Neural progenitor cell (in vitro differentiated cells): ENCODE results near the gene ZNF81. TPM values are rescaled to one million over a fixed set of nuclear protein-coding genes. Genes with fewer than 3 reads are reported as not detected.

Source experiments
- DNase-seq: peaks from one replicate; pipeline ENCODE4 v3.0.0-alpha.2; 2016; ENCODE audit warnings: low spot score
- H2AFZ ChIP-seq: fragments of 200-600 bp; sonication (generic); replicated peaks from 2 replicates; pipeline ENCODE4 v1.6.1; 2016; ENCODE audit warnings: antibody characterized with exemption
- H3F3A ChIP-seq: fragments of 200-600 bp; sonication (generic); 2 replicates; pipeline ENCODE4 v1.6.1; 2016; ENCODE audit warnings: antibody characterized with exemption, low read depth
- H3K27ac ChIP-seq: fragments of 200-600 bp; sonication (generic); 2 replicates; pipeline ENCODE4 v1.5.1; 2016; ENCODE audit warnings: mild to moderate bottlenecking
- H3K27me3 ChIP-seq: fragments of 200-600 bp; sonication (generic); 2 replicates; pipeline ENCODE4 v1.6.1; 2016; ENCODE audit warnings: mild to moderate bottlenecking, moderate library complexity
- H3K36me3 ChIP-seq: fragments of 200-600 bp; sonication (generic); 2 replicates; pipeline ENCODE4 v1.5.1; 2016
- H3K4me1 ChIP-seq: fragments of 200-600 bp; sonication (generic); 2 replicates; pipeline ENCODE4 v1.6.1; 2016; ENCODE audit warnings: mixed run types
- H3K4me2 ChIP-seq: fragments of 200-600 bp; sonication (generic); 2 replicates; pipeline ENCODE4 v1.6.1; 2016
- H3K4me3 ChIP-seq: fragments of 200-600 bp; sonication (generic); 2 replicates; pipeline ENCODE4 v1.5.1; 2016
- H3K79me2 ChIP-seq: fragments of 200-600 bp; sonication (generic); 2 replicates; pipeline ENCODE4 v1.6.1; 2016; ENCODE audit warnings: low read depth
- H3K9ac ChIP-seq: fragments of 200-600 bp; sonication (generic); 2 replicates; pipeline ENCODE4 v1.6.1; 2016
- H3K9me3 ChIP-seq: fragments of 200-600 bp; sonication (generic); 2 replicates; pipeline ENCODE4 v1.5.1; 2016; ENCODE audit warnings: low read depth
- H4K20me1 ChIP-seq: fragments of 200-600 bp; sonication (generic); 2 replicates; pipeline ENCODE4 v1.6.1; 2016; ENCODE audit warnings: low read depth
- H3K27ac Mint-ChIP-seq: 3 replicates; pipeline ENCODE4 v1.8.0; 2021; ENCODE audit warnings: mixed read lengths
- H3K27me3 Mint-ChIP-seq: 2 replicates; pipeline ENCODE4 v1.8.0; 2022; ENCODE audit warnings: low read depth, mild to moderate bottlenecking, inconsistent platforms, moderate library complexity, mixed read lengths; ENCODE audit not compliant: insufficient read depth
- H3K36me3 Mint-ChIP-seq: 3 replicates; pipeline ENCODE4 v1.8.0; 2021; ENCODE audit warnings: mixed read lengths
- H3K4me1 Mint-ChIP-seq: 3 replicates; pipeline ENCODE4 v1.8.0; 2021; ENCODE audit warnings: mixed read lengths
- H3K4me3 Mint-ChIP-seq: 3 replicates; pipeline ENCODE4 v1.8.0; 2021; ENCODE audit warnings: mild to moderate bottlenecking, moderate library complexity, mixed read lengths
- H3K9me3 Mint-ChIP-seq: 3 replicates; pipeline ENCODE4 v1.8.0; 2020; ENCODE audit warnings: mixed read lengths
- EZH2 ChIP-seq: fragments of 200-600 bp; sonication (generic); IDR thresholded peaks from 2 replicates; pipeline ENCODE4 v1.6.1; 2017; ENCODE audit warnings: antibody characterized with exemption, mild to moderate bottlenecking, moderate library complexity
- EZH2phosphoT487 ChIP-seq: fragments of 200-600 bp; sonication (generic); IDR thresholded peaks from 2 replicates; pipeline ENCODE4 v1.6.1; 2017; ENCODE audit warnings: antibody characterized with exemption
- total RNA-seq: library from RNA; depleted of rRNA; stranded (reverse); fragments of >200 nt; gene quantifications from 2 replicates; pipeline ENCODE4 v1.2.3, GENCODE V29; 2015; ENCODE audit warnings: low replicate concordance
- TF ChIP-seq, protein P1 (sequence below): fragments of 200-600 bp; sonication (generic); IDR thresholded peaks from 2 replicates; pipeline ENCODE4 v1.5.1; 2017; ENCODE audit warnings: antibody characterized with exemption, mild to moderate bottlenecking

Gene ZNF81
- total RNA-seq, 1 donor from 2014 or later: 5.1 TPM

DNA sequence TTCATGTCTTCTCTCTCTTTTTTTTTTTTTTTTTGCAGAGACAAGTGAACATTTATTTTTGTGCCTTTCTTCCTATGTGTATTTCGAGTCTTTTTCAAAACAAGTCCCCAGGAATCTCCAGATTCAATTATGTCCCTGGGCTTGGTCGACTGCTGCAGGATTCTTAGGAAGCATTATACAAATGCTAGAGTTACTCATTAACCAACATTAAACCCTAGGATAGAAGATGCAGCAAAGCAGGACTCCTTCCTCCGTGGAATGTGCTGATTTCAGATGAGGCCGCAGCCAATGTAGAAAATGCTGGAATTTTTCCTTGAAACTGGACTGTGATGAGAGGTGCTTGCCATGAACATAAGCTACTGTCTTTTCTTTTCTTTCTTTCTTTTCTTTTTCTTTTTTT is 3.4 kb downstream of the ZNF81 start:
- peaks cover 2% of the 10 kb centered on the region for H3K27me3 Mint-ChIP-seq
- no peak for DNase-seq
- H3K4me1 Mint-ChIP-seq: peaks cover 3% of the 10 kb centered on the region
- no peaks in the 10 kb centered on the region for H3K27me3 ChIP-seq
- peaks cover 2% of the 10 kb centered on the region for H3K9me3 Mint-ChIP-seq
- no peak overlapping the region for H3K4me3 Mint-ChIP-seq
- H3K27ac Mint-ChIP-seq: no peak overlapping the region
- H3K79me2 ChIP-seq: peaks cover 17% of the 10 kb centered on the region
- no peak overlapping the region for H3K27ac ChIP-seq
- no peaks in the 10 kb centered on the region for H3K4me1 ChIP-seq
- no peak overlapping the region for H3K9ac ChIP-seq
- no peak overlapping the region for H2AFZ ChIP-seq
- H3K4me3 ChIP-seq: no peak overlapping the region
- H3F3A ChIP-seq: no peaks in the 10 kb centered on the region
- TF ChIP-seq, protein P1, sequence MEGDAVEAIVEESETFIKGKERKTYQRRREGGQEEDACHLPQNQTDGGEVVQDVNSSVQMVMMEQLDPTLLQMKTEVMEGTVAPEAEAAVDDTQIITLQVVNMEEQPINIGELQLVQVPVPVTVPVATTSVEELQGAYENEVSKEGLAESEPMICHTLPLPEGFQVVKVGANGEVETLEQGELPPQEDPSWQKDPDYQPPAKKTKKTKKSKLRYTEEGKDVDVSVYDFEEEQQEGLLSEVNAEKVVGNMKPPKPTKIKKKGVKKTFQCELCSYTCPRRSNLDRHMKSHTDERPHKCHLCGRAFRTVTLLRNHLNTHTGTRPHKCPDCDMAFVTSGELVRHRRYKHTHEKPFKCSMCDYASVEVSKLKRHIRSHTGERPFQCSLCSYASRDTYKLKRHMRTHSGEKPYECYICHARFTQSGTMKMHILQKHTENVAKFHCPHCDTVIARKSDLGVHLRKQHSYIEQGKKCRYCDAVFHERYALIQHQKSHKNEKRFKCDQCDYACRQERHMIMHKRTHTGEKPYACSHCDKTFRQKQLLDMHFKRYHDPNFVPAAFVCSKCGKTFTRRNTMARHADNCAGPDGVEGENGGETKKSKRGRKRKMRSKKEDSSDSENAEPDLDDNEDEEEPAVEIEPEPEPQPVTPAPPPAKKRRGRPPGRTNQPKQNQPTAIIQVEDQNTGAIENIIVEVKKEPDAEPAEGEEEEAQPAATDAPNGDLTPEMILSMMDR: no peak
- TF ChIP-seq EZH2 (no peak), EZH2phosphoT487 (no peak)
- H3K36me3 Mint-ChIP-seq: no peaks in the 10 kb centered on the region
- no peaks in the 10 kb centered on the region for H3K36me3 ChIP-seq
- H3K4me2 ChIP-seq: no peak overlapping the region
- peaks cover 3% of the 10 kb centered on the region for H3K9me3 ChIP-seq
- no peaks in the 10 kb centered on the region for H4K20me1 ChIP-seq

DNA sequence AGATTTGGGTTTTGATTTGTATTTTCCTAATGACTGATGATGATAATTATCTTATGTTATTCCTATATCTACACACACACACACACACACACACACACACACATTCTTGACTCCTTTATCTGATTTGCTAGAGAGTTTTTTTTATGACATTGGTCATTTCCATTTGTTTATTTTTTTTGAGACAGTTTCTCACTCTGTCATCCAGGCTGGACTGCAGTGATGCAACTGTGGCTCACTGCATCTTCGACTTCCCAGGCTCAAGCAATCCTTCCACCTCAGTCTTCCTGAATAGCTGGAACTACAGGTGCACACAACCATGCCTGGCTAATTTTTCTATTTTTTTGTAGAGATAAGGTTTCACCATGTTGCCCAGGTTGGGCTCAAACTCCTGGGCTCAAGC is 6.7 kb downstream of the ZNF81 start:
- peaks cover 6% of the 10 kb centered on the region for H3K79me2 ChIP-seq
- H3K27me3 ChIP-seq: no peaks in the 10 kb centered on the region
- no peak overlapping the region for H3K4me3 ChIP-seq
- TF ChIP-seq EZH2phosphoT487: no peak
- TF ChIP-seq, protein P1: no peak
- TF ChIP-seq EZH2: no peak
- Mint-ChIP-seq H3K27me3 (peaks cover 2% of the 10 kb centered on the region), H3K27ac (no peak overlapping the region), H3K4me1 (no peaks in the 10 kb centered on the region), H3K4me3 (no peak overlapping the region), H3K9me3 (peaks cover 2% of the 10 kb centered on the region), H3K36me3 (no peaks in the 10 kb centered on the region)
- no peak overlapping the region for H2AFZ ChIP-seq
- H3K27ac ChIP-seq: no peak overlapping the region
- H3F3A ChIP-seq: no peaks in the 10 kb centered on the region
- H3K9me3 ChIP-seq: no peaks in the 10 kb centered on the region
- H3K4me2 ChIP-seq: no peak overlapping the region
- no peaks in the 10 kb centered on the region for H3K4me1 ChIP-seq
- H3K9ac ChIP-seq: no peak overlapping the region
- H3K36me3 ChIP-seq: peaks cover 3% of the 10 kb centered on the region
- no peak for DNase-seq
- H4K20me1 ChIP-seq: no peaks in the 10 kb centered on the region

DNA sequence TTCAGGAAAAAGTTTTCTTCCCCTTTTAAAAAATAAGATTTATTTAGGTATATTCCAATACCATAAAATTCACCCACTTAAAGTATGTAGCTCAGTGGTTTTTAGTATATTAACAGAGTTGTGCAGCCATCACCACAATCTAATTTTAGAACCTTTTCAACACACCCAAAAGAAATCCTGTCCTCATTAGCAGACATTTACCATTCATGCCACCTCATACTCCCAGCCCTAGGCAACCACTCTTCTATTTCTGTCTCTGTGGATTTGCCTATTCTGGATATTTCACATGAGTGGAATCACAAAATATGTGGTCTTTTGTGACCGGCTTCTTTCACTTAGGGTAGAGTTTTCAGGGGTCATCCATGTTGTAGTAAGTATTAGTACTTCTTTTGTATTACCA is 7.4 kb downstream of the ZNF81 start:
- Histone ChIP-seq H3K9me3 (no peaks in the 10 kb centered on the region), H2AFZ (no peak overlapping the region), H3K27ac (no peak overlapping the region), H4K20me1 (no peaks in the 10 kb centered on the region), H3K4me1 (no peaks in the 10 kb centered on the region), H3K9ac (no peak overlapping the region), H3K36me3 (peaks cover 3% of the 10 kb centered on the region), H3K4me2 (no peak overlapping the region), H3F3A (no peaks in the 10 kb centered on the region), H3K27me3 (no peaks in the 10 kb centered on the region), H3K4me3 (no peak overlapping the region), H3K79me2 (no peaks in the 10 kb centered on the region)
- no peaks in the 10 kb centered on the region for H3K27me3 Mint-ChIP-seq
- no peaks in the 10 kb centered on the region for H3K4me1 Mint-ChIP-seq
- no peaks in the 10 kb centered on the region for H3K36me3 Mint-ChIP-seq
- H3K4me3 Mint-ChIP-seq: no peak overlapping the region
- TF ChIP-seq, protein P1: no peak
- TF ChIP-seq EZH2phosphoT487 (no peak), EZH2 (no peak)
- no peak for DNase-seq
- H3K27ac Mint-ChIP-seq: no peak overlapping the region
- H3K9me3 Mint-ChIP-seq: peaks cover 2% of the 10 kb centered on the region

DNA sequence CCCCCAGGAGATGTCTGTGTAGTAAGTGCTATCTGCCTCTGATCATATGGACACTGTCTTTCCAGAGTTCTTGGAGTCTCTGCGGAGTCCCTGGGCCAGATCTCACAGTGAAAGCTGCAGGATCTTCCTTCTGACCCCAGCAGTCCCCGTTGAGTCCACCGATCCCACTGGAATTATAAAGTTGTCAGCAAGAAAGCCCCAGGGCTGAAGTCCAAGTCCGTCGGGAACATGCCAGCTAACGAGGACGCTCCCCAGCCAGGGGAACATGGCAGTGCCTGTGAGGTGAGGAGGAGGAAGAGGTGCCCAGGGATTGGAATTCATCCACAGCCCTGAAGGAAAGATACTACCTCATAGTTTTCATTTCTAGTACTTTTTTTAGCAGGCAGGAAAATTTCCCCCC is 9.3 kb downstream of the ZNF81 start:
- no peaks in the 10 kb centered on the region for H4K20me1 ChIP-seq
- TF ChIP-seq EZH2 (no peak), EZH2phosphoT487 (no peak)
- TF ChIP-seq, protein P1: no peak
- Mint-ChIP-seq H3K9me3 (peaks cover 2% of the 10 kb centered on the region), H3K36me3 (no peaks in the 10 kb centered on the region), H3K27ac (no peak overlapping the region), H3K27me3 (no peaks in the 10 kb centered on the region), H3K4me3 (no peak overlapping the region), H3K4me1 (no peaks in the 10 kb centered on the region)
- H3K27me3 ChIP-seq: no peaks in the 10 kb centered on the region
- no peaks in the 10 kb centered on the region for H3F3A ChIP-seq
- DNase-seq: no peak
- no peaks in the 10 kb centered on the region for H3K79me2 ChIP-seq
- H2AFZ ChIP-seq: no peak overlapping the region
- no peak overlapping the region for H3K4me3 ChIP-seq
- H3K4me1 ChIP-seq: no peaks in the 10 kb centered on the region
- H3K9me3 ChIP-seq: no peaks in the 10 kb centered on the region
- peaks cover 3% of the 10 kb centered on the region for H3K36me3 ChIP-seq
- H3K27ac ChIP-seq: no peak overlapping the region
- no peak overlapping the region for H3K4me2 ChIP-seq
- H3K9ac ChIP-seq: no peak overlapping the region
